Measurements from ENCODE around the gene CENATAC.

Gene CENATAC

GRCh38 chr11:119025099-119025473, 27.1 kb downstream of the CENATAC start:
- no peak for TF ChIP-seq SIN3A (IDR thresholded peaks at IDR 0.05; ENCODE audit: borderline replicate concordance, insufficient read depth, low read length)
- no peak for TF ChIP-seq REST (IDR thresholded peaks at IDR 0.05; ENCODE audit: insufficient read depth in 1 of 2, low read depth in 2 of 2, low read length in 2 of 2)
- no peak for TF ChIP-seq POLR2AphosphoS5 (IDR thresholded peaks at IDR 0.05; ENCODE audit: low read depth, low read length)
- no peak for TF ChIP-seq FOXP2 (optimal IDR thresholded peaks at IDR 0.05; ENCODE audit: borderline replicate concordance, extremely low read depth, extremely low read length, insufficient read depth)
- TF ChIP-seq TAF1 (IDR thresholded peaks at IDR 0.05; ENCODE audit: borderline replicate concordance, insufficient read depth, low read length): no peak

GRCh38 chr11:119025541-119025940, 27.6 kb downstream of the CENATAC start:
- TF ChIP-seq FOXP2 (optimal IDR thresholded peaks at IDR 0.05; ENCODE audit: borderline replicate concordance, extremely low read depth, extremely low read length, insufficient read depth): no peak
- TF ChIP-seq REST (IDR thresholded peaks at IDR 0.05; ENCODE audit: insufficient read depth in 1 of 2, low read depth in 2 of 2, low read length in 2 of 2): no peak
- no peak for TF ChIP-seq TAF1 (IDR thresholded peaks at IDR 0.05; ENCODE audit: borderline replicate concordance, insufficient read depth, low read length)
- no peak for TF ChIP-seq POLR2AphosphoS5 (IDR thresholded peaks at IDR 0.05; ENCODE audit: low read depth, low read length)
- TF ChIP-seq SIN3A (IDR thresholded peaks at IDR 0.05; ENCODE audit: borderline replicate concordance, insufficient read depth, low read length): no peak

- no peak for TF ChIP-seq REST (IDR thresholded peaks at IDR 0.05; ENCODE audit: insufficient read depth in 1 of 2, low read depth in 2 of 2, low read length in 2 of 2)
- TF ChIP-seq POLR2AphosphoS5 (IDR thresholded peaks at IDR 0.05; ENCODE audit: low read depth, low read length): no peak
Observed at GRCh38 chr11:119025978-119026766, 28.2 kb downstream of the CENATAC start.

GRCh38 chr11:119026970-119027369, 29.0 kb downstream of the CENATAC start:
- TF ChIP-seq REST (IDR thresholded peaks at IDR 0.05; ENCODE audit: insufficient read depth in 1 of 2, low read depth in 2 of 2, low read length in 2 of 2) (no peak), POLR2AphosphoS5 (IDR thresholded peaks at IDR 0.05; ENCODE audit: low read depth, low read length) (no peak), SIN3A (IDR thresholded peaks at IDR 0.05; ENCODE audit: borderline replicate concordance, insufficient read depth, low read length) (no peak), TAF1 (IDR thresholded peaks at IDR 0.05; ENCODE audit: borderline replicate concordance, insufficient read depth, low read length) (no peak), FOXP2 (optimal IDR thresholded peaks at IDR 0.05; ENCODE audit: borderline replicate concordance, extremely low read depth, extremely low read length, insufficient read depth) (no peak)

Data from PFSK-1 (cell line).